GM18505 (cell line): ENCODE data around the gene DRG2.

Source experiments
- ATAC-seq: cut with Tn5 transposase; IDR thresholded peaks from one replicate; pipeline ENCODE4 v1.9.1; 2021; ENCODE audit not compliant: unreplicated experiment
- POLR2A ChIP-seq: IDR thresholded peaks from 4 replicates; pipeline ENCODE4 v1.6.1; 2011; ENCODE audit warnings: borderline replicate concordance; ENCODE audit not compliant: insufficient read depth, insufficient read length; ENCODE audit errors: extremely low read depth

DRG2 gene

DNA sequence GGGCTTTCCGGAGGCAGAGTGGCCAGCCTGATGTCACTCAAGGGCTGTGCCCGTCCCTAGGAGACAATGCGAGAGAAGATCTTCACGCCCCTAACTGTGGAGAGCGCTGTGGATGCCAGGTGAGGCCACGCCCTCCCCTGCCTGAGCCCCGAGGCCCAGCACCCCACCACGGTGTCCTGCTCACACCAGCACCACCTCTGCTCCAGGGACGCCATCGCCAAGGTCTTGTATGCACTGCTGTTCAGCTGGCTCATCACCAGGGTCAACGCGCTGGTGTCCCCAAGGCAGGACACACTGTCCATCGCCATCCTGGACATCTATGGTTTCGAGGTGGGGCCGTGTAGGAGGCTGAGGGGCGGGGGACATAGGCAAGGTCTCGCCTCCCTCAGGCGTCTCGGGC is 48.6 kb downstream of the DRG2 start:
- no peak for TF ChIP-seq POLR2A
- ATAC-seq, result no peak

GRCh38 chr17:18138065-18138749 is 50.5 kb downstream of the DRG2 start:
- ATAC-seq, result no peak

GRCh38 chr17:18139092-18139491 is 51.3 kb downstream of the DRG2 start:
- no peak for TF ChIP-seq POLR2A
- ATAC-seq, result no peak

More at GRCh38 chr17:18138065-18138749, 50.5 kb downstream of the DRG2 start:
- TF ChIP-seq POLR2A, result no peak

DNA sequence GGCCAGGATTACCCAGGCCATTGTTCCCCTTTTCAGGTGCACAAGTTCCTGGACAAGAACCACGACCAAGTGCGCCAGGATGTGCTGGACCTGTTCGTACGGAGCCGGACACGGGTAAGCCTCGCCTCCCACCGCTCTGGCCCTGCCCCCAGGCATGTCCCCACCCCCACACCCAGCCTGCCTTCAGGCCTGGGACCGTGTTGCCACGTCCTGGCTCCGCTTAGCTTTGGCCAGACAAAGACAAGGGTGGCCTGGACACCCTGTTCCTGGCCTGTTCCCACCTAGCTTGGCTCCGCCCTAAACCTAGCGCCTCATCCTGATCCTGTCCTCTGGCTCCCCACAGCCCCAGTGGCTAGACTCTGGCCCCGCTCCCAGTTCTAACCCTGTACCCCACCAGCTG is 51.8 kb downstream of the DRG2 start:
- no peak for ATAC-seq
- no peak for TF ChIP-seq POLR2A

- TF ChIP-seq POLR2A, result no peak
- no peak for ATAC-seq
Observed at GRCh38 chr17:18139949-18140348, 52.2 kb downstream of the DRG2 start.

- no peak for ATAC-seq
- no peak for TF ChIP-seq POLR2A
Observed at GRCh38 chr17:18140648-18141047, 52.9 kb downstream of the DRG2 start.

DNA sequence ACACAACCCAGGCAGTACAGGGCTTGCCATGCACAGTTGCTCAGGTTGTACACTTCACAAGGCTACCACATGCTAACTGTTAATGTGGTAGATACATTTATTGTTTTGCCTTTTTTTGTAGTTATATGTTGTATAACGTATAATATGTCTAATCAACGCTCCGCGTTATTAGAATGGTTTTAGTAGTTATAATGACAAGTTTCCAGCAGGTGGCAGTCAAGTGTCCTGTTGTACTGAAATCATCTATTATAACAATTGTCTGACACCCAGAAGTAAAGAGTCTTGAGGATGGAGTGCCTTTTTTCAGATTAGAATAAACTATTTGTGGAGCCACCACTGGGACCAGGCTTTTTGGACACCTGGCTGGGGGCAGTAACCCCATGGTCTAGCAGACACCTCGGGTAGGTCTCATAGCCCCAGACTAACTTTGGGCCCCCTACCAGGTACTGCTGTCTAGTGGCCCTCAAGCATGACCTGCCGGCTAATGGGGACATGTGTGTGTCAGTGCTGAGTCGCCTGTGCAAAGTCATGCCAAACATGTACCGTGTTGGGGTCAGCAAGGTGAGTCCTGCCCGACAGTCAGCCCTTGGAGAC is 53.6 kb downstream of the DRG2 start:
- no peak for ATAC-seq
- TF ChIP-seq POLR2A, result no peak

- TF ChIP-seq POLR2A, result no peak
- no peak for ATAC-seq
Observed at GRCh38 chr17:18142417-18142816, 54.7 kb downstream of the DRG2 start.

DNA sequence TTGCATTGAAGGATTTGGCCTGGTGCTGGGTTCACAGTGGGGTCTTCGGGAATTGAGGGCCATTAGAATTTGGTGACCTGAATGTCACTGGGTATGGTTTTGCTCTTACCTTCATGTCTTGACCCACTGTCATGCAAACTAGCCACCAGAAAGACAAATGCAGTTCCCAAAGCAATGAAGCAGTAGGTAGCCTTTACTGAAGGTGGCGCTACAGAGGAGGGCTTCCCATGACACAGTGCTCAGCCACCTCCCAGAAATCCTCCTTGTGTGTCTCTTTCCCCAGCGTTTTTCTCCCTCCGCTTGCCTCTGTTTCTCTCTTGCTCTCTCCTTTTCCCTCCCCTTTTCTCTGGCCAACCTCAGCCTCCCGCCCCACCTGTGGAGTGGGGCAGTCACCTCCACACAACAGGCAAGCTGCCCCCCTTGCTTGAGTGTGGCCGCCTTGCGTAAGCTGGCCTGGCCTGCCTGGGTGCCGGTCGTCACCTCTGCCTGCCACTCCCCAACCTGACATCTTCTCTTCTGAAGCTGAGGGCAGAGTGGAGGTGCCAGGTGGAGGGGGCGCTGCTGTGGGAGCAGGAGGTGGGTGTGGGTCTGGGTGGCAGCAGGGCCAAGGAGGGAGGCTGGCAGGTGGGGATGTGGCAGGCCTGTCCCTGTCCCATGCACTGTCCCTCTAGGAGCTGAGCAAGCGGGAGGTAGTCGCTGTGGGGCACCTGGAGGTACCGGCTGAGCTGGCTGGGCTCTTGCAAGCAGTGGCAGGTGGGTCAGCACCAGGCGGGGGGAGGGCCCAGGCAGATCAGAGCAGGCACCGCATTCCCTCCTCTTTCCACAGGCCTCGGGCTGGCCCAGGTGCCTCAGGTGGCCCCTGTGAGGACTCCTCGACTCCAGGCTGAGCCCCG is 55.5 kb downstream of the DRG2 start:
- TF ChIP-seq POLR2A, result no peak

GRCh38 chr17:18144261-18144660 is 56.5 kb downstream of the DRG2 start:
- no peak for TF ChIP-seq POLR2A
- ATAC-seq, result no peak

More for the DNA sequence above, 55.5 kb downstream of the DRG2 start:
- ATAC-seq, result no peak

- no peak for TF ChIP-seq POLR2A
- no peak for ATAC-seq
Observed at GRCh38 chr17:18144855-18145254, 57.1 kb downstream of the DRG2 start.

DNA sequence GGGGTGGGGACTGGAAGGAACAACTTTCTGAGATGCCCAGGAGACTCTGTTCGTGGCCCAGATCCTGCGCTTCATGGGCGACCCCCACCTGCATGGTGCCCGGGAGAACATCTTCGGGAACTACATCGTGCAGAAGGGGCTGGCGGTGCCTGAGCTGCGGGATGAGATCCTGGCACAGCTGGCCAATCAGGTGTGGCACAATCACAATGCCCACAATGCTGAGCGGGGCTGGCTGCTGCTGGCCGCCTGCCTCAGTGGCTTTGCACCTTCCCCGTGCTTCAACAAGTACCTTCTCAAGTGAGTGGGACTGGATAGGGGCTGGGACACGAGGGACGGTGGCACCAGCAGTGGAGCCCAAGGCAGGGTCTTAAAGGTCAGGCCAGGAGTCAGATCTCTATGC is 58.1 kb downstream of the DRG2 start:
- no peak for ATAC-seq
- no peak for TF ChIP-seq POLR2A

GRCh38 chr17:18146259-18146658 is 58.5 kb downstream of the DRG2 start:
- TF ChIP-seq POLR2A, result no peak

More at GRCh38 chr17:18146259-18146658, 58.5 kb downstream of the DRG2 start:
- ATAC-seq, result no peak
